NCI-H187 treated with DMSO at 0.1 percent for 48 hours (cell line): ENCODE measurements around the gene STK16.
"Not testable (repeated sequence)": the region's sequence is repeated elsewhere in the genome, so short reads cannot be mapped to it uniquely, and the experiment has no call there.

Experiments
- DNase-seq: peaks from one replicate; lab custom pipeline; 2025; lab: John Stamatoyannopoulos, UW

The STK16 gene

GRCh38 chr2:219244789-219245147 lies 511 bp upstream of the STK16 start:
- DNase-seq, result no peak

GRCh38 chr2:219245899-219246230 lies 586 bp downstream of the STK16 start:
- DNase-seq, result no peak

- DNase-seq, result no peak
Observed at GRCh38 chr2:219246559-219246958, 1.3 kb downstream of the STK16 start.

GRCh38 chr2:219247678-219248642 lies 2.7 kb downstream of the STK16 start:
- no peak for DNase-seq

GRCh38 chr2:219248845-219249202 lies 3.5 kb downstream of the STK16 start:
- DNase-seq, result no peak

- DNase-seq, result no peak
Observed at GRCh38 chr2:219249203-219249980, 4.1 kb downstream of the STK16 start.

- no peak for DNase-seq
Observed at GRCh38 chr2:219250049-219250781, 4.9 kb downstream of the STK16 start.

GRCh38 chr2:219251656-219252055 lies 6.4 kb downstream of the STK16 start:
- no peak for DNase-seq

GRCh38 chr2:219252084-219252483 lies 6.8 kb downstream of the STK16 start:
- DNase-seq, result no peak

- no peak for DNase-seq
Observed at GRCh38 chr2:219252570-219252899, 7.3 kb downstream of the STK16 start.

- no peak for DNase-seq
Observed at GRCh38 chr2:219252900-219253752, 7.8 kb downstream of the STK16 start, which contains the start of gene TUBA4B. Gene TUBA4B (plus strand): TSS chr2:219253243. CDS start chr2:219253408, 165 bp downstream.

GRCh38 chr2:219253753-219254589 lies 8.7 kb downstream of the STK16 start, which contains the start of gene TUBA4A:
Gene TUBA4A (minus strand): TSS chr2:219253918. CDS start chr2:219253858, 60 bp downstream.
- no peak for DNase-seq

GRCh38 chr2:219254590-219255201 lies 9.4 kb downstream of the STK16 start:
- DNase-seq, result no peak

- DNase-seq, result not testable (repeated sequence)
Observed at GRCh38 chr2:219258942-219259341, 13.7 kb downstream of the STK16 start.

- DNase-seq, result no peak
Observed at GRCh38 chr2:219261024-219261855, 16.0 kb downstream of the STK16 start.

- no peak for DNase-seq
Observed at GRCh38 chr2:219266232-219266631, 21.0 kb downstream of the STK16 start.

GRCh38 chr2:219266886-219267285 lies 21.6 kb downstream of the STK16 start:
- DNase-seq, result no peak

- no peak for DNase-seq
Observed at GRCh38 chr2:219268294-219268693, 23.0 kb downstream of the STK16 start.

- DNase-seq, result no peak
Observed at GRCh38 chr2:219269362-219270054, 24.2 kb downstream of the STK16 start.
